MM.1S (cell line): ENCODE measurements around the gene ZNF581.

Experiments used
- EZH2 ChIP-seq: fragments of 300-600 bp; sonication (generic); optimal IDR thresholded peaks from 2 replicates; pipeline ENCODE3; 2017; ENCODE audit warnings: low read depth, mild to moderate bottlenecking, antibody characterized with exemption, low read length, mixed read lengths
- TF ChIP-seq, protein P1 (sequence below): fragments of 300-600 bp; sonication (generic); IDR thresholded peaks from 2 replicates; pipeline ENCODE4 v1.5.1; 2016; ENCODE audit warnings: antibody characterized with exemption, low read length, mixed read lengths

GRCh38 chr19:55693336-55693974 is 50.0 kb downstream of the ZNF581 start:
- TF ChIP-seq, protein P1, sequence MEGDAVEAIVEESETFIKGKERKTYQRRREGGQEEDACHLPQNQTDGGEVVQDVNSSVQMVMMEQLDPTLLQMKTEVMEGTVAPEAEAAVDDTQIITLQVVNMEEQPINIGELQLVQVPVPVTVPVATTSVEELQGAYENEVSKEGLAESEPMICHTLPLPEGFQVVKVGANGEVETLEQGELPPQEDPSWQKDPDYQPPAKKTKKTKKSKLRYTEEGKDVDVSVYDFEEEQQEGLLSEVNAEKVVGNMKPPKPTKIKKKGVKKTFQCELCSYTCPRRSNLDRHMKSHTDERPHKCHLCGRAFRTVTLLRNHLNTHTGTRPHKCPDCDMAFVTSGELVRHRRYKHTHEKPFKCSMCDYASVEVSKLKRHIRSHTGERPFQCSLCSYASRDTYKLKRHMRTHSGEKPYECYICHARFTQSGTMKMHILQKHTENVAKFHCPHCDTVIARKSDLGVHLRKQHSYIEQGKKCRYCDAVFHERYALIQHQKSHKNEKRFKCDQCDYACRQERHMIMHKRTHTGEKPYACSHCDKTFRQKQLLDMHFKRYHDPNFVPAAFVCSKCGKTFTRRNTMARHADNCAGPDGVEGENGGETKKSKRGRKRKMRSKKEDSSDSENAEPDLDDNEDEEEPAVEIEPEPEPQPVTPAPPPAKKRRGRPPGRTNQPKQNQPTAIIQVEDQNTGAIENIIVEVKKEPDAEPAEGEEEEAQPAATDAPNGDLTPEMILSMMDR: no peak
- no peak for TF ChIP-seq EZH2
